ENCODE measurements around the gene PAX1. TPM values are rescaled to one million over a fixed set of nuclear protein-coding genes. Genes with fewer than 3 reads are reported as not detected.

PAX1 gene
- total and polyA plus RNA-seq, 2 experiments from 2014 or later = not detected

- no peak overlapping the region for H3K27ac ChIP-seq
- no peaks in the 10 kb centered on the region for H3K9me3 ChIP-seq (ENCODE audit: low read depth)
- H3K4me1 ChIP-seq (ENCODE audit: low read depth) = no peaks in the 10 kb centered on the region
- peak; percentile 68 to 76 for DNase-seq (ENCODE audit: low read depth in 1 of 2, low spot score in 1 of 2)
- H3K36me3 ChIP-seq = no peaks in the 10 kb centered on the region
- peak; percentile 76 for TF ChIP-seq CTCF (IDR thresholded peaks at IDR 0.05; ENCODE audit: low read depth, low read length)
- H3K27me3 ChIP-seq = peaks cover 55% of the 10 kb centered on the region
- H3K4me3 ChIP-seq = no peak overlapping the region
Measured at GRCh38 chr20:21719592-21720214, 14.2 kb downstream of the PAX1 start.

GRCh38 chr20:21725892-21726291 lies 20.4 kb downstream of the PAX1 start:
- Histone ChIP-seq H3K36me3 (no peaks in the 10 kb centered on the region), H3K27me3 (peaks cover 5% of the 10 kb centered on the region), H3K4me3 (no peak overlapping the region), H3K9me3 (ENCODE audit: low read depth) (no peaks in the 10 kb centered on the region), H3K4me1 (ENCODE audit: low read depth) (no peaks in the 10 kb centered on the region), H3K27ac (no peak overlapping the region)
- no peak for TF ChIP-seq CTCF (IDR thresholded peaks at IDR 0.05; ENCODE audit: low read depth, low read length)
- DNase-seq (ENCODE audit: low read depth in 1 of 2, low spot score in 1 of 2) = no peak

DNA sequence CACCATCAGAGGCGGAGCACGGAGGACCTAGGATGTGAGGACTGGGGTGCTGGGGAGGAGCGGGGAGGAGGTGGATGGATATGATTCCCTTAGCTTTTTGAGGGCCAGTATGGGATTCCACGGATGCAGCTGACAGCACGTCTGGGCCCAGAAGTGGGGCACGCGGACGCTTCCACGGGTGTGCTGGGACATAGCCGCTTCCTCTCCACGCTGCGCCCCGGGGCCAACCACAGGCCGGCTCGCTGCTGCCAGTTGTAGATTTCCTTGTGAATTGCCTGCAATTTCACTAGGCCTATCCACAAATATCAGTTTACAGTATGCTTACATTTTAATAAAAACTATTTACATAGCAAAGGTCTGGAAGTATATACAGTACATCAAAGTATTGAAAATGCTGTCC lies 23.9 kb downstream of the PAX1 start:
- H3K4me3 ChIP-seq = no peak overlapping the region
- TF ChIP-seq CTCF (IDR thresholded peaks at IDR 0.05; ENCODE audit: low read depth, low read length) = no peak
- no peak for DNase-seq (ENCODE audit: low read depth in 1 of 2, low spot score in 1 of 2)
- no peaks in the 10 kb centered on the region for H3K9me3 ChIP-seq (ENCODE audit: low read depth)
- H3K4me1 ChIP-seq (ENCODE audit: low read depth) = no peaks in the 10 kb centered on the region
- H3K27ac ChIP-seq = no peak overlapping the region
- no peaks in the 10 kb centered on the region for H3K36me3 ChIP-seq
- H3K27me3 ChIP-seq = peaks cover 2% of the 10 kb centered on the region

DNA sequence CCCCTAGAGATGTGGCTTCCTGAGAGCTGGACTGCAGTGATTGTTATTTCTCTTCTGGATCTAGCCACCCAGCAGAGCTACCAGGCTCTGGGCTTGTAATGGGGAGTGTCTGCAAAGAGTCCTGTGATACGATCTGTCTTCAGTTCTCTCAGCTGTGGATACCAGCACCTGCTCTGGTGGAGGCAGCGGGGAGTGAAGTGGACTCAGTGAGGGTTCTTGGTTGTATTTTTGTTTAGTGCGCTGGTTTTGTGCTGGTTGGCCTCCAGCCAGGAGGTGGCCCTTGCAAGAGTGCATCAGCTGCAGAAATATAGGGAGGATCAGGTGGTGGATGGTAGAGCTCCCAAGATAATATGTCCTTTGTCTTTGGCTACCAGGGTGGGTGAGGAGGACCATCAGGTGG lies 33.7 kb downstream of the PAX1 start:
- no peaks in the 10 kb centered on the region for H3K36me3 ChIP-seq
- H3K9me3 ChIP-seq (ENCODE audit: low read depth) = no peaks in the 10 kb centered on the region
- H3K4me1 ChIP-seq (ENCODE audit: low read depth) = no peaks in the 10 kb centered on the region
- DNase-seq (ENCODE audit: low read depth in 1 of 2, low spot score in 1 of 2) = no peak
- H3K27me3 ChIP-seq = no peaks in the 10 kb centered on the region
- no peak for TF ChIP-seq CTCF (IDR thresholded peaks at IDR 0.05; ENCODE audit: low read depth, low read length)
- no peak overlapping the region for H3K4me3 ChIP-seq
- H3K27ac ChIP-seq = no peak overlapping the region

DNA sequence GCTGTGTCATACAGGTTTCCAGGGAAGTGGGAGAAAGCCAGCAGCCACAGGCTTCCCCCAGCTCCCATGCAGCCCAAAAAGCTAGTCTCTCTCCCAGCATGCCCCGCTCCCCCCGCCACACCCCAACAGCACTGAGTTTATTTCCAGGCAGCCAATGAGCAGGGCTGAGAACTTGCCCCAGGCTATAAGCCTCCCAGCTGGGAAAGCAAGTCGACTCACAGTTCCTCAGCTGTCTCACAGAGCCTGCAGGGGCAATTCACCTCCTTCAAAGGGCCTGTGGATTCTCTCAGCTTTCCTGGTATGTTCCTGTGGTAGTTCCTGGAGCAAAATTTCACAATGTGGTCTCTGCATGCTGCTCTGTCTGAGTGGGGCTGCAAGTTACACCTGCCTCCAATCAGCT lies 34.2 kb downstream of the PAX1 start:
- no peak for DNase-seq (ENCODE audit: low read depth in 1 of 2, low spot score in 1 of 2)
- TF ChIP-seq CTCF (IDR thresholded peaks at IDR 0.05; ENCODE audit: low read depth, low read length) = no peak
- no peaks in the 10 kb centered on the region for H3K9me3 ChIP-seq (ENCODE audit: low read depth)

More for the DNA sequence above, 34.2 kb downstream of the PAX1 start:
- Histone ChIP-seq H3K27me3 (no peaks in the 10 kb centered on the region), H3K4me1 (ENCODE audit: low read depth) (no peaks in the 10 kb centered on the region), H3K27ac (no peak overlapping the region), H3K36me3 (no peaks in the 10 kb centered on the region), H3K4me3 (no peak overlapping the region)
